Islet precursor cell (in vitro differentiated cells): ENCODE data around the gene LSM10.

Source experiments
- DNase-seq: peaks from one replicate; pipeline ENCODE4 v3.0.0-alpha.2; 2018

LSM10 gene

GRCh38 chr1:36382231-36382630 is 15.5 kb downstream of the LSM10 start:
- no peak for DNase-seq

GRCh38 chr1:36381405-36381804 is 16.3 kb downstream of the LSM10 start:
- DNase-seq, result no peak

DNA sequence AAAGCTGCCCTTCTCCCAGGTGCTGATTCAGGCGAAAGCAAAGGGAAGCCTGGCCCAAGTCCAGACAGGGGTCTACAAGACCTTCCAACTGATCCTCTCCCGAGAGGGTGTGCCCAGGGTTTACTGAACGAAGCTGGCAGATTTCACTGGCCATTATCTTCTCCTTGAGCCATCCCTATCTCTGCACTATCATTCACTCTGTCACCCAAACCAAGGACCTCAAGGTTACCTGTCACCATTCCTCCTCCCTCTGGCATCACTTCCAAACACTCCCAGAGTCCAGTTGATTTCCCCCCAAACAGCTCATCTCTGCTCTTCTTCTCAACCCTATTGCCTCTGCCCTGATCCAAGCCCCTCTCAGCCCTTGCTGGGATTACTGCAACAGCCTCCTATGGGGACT is 16.9 kb downstream of the LSM10 start:
- no peak for DNase-seq

- DNase-seq, result no peak
Measured at GRCh38 chr1:36380143-36380619, 17.5 kb downstream of the LSM10 start.

DNA sequence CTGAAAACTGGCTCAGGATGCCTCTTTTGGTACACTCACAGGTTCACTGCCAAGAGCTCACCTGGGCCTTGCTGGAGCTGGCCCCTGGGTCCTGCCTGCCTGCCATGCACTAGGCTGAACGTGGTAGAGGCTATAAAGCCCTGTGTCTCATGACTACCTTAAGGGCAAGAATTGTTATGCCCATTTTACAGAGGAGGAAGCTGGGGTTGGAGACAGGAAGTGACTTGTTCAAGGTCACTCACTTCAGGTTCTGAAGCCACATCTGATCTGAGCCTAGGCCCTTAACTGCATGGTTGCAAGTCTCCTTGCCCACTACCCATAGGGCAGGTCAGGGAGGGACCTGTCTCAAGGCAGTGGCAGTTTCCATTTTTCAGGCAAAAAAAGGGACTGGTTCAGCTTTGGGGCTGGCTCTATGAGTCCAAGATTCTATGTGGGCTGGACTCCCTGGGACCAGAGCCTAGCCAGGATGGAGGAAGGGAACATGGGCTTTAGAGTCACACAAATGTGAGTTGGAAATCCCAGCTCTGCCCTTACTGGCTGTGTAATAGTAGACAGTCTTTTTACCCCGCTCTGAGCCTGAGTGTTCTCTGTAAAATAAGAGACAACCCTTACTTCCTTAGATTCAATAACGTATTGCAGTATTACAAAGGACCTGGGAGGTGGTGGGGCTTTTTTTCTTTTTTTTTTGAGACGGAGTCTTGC is 19.8 kb downstream of the LSM10 start:
- DNase-seq, result no peak

- no peak for DNase-seq
Measured at GRCh38 chr1:36372617-36373016, 25.1 kb downstream of the LSM10 start.

- DNase-seq, result peak; percentile 84
Measured at GRCh38 chr1:36369061-36369861, 28.4 kb downstream of the LSM10 start.

GRCh38 chr1:36367798-36368197 is 29.9 kb downstream of the LSM10 start:
- DNase-seq, result no peak

DNA sequence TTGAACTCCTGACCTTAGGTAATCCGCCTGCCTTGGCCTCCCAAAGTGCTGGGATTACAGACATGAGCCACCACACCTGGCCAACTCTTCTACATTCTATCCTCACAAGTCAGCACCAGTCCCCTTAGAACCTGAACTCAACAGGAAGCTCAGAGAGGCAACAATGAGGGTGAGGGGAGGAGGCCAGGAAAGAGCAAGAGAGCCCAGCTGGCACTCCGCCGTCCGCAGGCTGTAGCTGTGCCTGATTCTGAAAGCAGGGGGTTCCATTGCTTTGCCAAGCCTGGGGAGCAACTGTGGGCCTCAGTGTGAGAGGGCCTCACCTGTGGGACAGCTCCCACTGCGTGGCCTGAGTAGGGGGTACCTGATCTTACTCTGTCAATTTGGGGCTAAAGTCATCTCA is 30.6 kb downstream of the LSM10 start:
- DNase-seq, result no peak

DNA sequence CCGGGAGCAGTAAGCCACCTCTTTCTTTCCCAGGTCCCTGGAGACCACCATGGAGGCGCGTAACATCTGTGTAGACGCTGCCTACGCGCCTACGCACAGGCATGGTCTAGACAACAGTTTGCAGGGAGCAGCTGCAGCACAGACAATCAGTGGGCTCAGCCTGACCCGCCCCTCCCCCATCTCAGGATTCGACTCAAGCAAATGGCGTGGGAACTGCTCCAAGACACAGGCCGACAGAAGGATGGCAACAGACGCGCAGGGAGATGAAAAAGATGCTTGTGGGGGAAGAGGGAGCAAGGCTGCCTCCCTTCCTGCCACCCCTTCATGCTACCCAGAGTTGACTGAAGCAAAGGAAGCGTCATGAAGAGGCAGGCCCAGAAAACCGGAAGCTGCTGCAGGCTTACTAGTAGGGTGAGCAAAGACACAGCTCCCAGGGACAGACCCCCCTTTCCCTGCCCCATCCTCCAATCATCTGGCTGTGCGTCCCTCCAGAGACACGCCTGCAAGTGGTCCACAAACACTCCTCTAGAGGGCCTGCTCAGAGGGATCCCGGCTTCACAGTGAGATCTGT is 31.5 kb downstream of the LSM10 start:
- peak; percentile 72 for DNase-seq

DNA sequence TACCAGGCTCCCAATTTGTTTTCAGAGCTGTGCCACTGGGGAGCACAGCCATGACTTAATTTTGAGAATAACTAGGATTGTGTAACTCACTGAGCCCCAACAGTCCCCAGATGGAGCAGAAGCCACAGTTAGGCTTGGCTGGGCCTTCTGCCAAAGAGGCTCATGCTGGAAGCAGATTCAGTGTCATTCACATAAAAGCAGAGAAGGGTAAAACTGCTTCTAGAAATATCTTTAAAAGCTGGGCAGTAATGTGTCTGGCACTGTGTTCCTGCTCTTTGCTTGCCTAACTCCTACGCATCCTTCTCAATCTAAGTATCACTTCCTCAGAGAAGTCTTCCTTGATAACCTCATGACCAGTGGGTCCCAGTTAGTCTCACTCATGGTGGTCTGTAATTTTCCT is 32.3 kb downstream of the LSM10 start:
- no peak for DNase-seq

DNA sequence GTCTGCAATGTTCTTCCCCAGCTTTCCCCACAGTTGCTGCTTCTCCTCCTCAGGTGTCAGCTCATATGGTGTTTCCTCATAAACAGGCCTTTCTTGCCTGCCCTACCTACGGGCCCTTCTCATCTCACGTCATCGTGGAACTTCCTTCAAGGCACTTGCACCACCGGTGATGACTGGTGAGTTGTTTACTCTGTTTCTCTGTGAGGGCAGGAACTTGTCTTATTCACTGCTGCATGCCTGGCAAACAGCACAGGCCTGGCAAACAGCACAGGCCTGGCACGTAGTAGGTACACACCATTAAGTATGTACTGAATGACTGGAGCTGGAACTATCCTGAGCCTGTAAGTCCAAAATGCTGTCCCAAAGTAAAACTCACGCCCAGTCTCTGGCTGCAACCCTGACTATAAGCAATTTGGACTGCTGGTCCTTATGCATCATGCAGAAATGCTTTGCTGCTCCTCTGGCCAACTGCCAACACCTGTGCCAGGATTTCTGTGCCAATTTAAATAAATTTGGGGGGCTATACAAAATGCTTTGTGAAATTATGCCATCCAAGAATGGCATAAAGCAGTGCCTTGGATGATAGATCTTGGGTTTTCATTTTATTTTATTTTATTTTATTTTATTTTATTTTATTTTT is 37.7 kb downstream of the LSM10 start:
- no peak for DNase-seq

GRCh38 chr1:36359383-36359782 is 38.3 kb downstream of the LSM10 start:
- DNase-seq, result no peak

GRCh38 chr1:36358514-36359084 is 39.1 kb downstream of the LSM10 start:
- DNase-seq, result no peak

DNA sequence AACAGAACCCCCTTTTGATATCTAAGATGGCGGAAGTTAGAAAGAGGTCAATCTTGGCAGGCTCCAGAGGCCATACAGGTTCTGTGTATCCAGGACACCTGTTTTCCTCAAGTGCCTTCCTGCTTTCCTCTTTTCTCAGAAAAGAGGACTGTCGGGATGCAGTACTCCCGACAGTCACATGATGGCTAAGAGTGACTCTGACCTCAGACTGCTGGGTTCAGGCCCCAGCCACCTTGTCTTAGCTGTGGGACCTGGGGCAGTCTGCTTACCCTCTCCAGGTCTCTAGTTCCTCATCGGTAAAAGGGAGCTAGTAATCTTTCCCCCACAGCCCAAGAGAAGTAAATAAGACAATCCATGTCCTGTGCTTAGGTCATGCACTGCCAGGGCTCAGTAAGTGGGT is 41.9 kb downstream of the LSM10 start:
- no peak for DNase-seq

- no peak for DNase-seq
Measured at GRCh38 chr1:36354486-36354885, 43.2 kb downstream of the LSM10 start.

- no peak for DNase-seq
Measured at GRCh38 chr1:36352910-36353878, 44.5 kb downstream of the LSM10 start.

GRCh38 chr1:36352125-36352909 is 45.4 kb downstream of the LSM10 start:
- no peak for DNase-seq

DNA sequence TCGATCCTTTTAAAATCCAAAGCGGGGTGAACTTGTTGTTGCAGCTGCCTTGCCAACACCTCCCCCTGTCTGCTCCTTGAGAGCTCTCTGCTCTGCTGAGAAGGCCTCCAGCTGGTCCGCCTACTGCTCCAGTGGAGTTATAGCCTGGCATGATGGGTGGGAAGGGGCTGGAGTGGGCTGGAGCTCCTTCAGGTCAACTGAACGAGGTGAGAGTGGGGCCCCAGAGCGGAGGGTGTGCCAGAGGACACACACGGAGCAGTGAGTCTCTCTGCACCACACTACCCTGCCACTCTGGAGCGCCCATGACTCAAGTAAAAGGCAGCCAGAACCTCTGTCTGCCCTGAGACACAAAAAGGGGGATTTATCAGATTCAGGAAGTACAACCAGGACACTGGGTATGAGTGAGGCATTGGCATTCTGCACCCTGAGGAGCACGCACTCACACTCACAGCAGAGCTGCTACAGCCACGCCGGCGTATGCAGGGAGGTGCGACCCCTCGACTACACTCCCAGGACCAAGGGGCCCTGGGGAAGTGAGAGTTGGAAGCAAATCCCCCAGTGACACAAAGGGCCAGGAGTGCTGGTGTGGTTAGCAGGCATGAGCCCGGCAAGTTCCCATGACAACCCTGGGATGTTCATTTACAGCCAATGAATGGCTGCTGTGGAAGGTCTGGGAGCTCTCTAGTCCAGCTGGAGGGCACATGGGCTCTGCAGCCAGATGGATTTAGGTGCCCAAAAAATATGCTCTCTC is 46.3 kb downstream of the LSM10 start:
- peak; percentile 86 for DNase-seq

DNA sequence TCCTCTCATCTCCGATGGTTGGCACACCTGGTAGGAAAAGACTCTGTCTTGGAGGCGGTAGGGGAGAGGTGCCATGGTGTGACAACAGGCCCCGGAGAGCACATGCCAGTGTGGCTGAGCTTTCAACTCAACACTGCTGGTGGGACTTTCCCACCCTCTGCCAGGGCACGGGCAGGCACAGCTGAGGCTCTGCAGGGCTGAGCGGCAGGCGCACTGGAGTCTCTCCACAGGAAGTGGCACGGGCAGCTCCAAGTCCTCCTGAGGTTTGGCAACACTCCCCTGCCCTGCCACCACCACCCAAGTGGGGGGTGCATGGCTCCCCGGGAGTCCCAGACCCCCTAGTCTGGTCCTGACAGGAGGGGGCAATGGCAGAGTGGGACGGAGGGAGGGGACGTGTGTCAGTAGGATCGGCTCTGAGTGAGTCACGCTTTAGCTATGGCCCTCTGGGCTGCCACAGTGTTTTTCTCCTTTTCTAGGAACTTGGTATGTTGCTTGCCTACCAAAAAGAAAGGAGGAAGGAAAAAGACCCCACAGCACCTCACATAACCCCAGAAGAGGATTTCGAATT is 47.0 kb downstream of the LSM10 start:
- peak; percentile 82 for DNase-seq
